ENCODE measurements around the gene OR2T10. TPM values are rescaled to one million over a fixed set of nuclear protein-coding genes. Genes with fewer than 3 reads are reported as not detected.

Gene OR2T10
- total and polyA plus RNA-seq, 2 donors (not counting 3 experiments of a cell fraction or from before 2014, with no cell fraction given): not detected

DNA sequence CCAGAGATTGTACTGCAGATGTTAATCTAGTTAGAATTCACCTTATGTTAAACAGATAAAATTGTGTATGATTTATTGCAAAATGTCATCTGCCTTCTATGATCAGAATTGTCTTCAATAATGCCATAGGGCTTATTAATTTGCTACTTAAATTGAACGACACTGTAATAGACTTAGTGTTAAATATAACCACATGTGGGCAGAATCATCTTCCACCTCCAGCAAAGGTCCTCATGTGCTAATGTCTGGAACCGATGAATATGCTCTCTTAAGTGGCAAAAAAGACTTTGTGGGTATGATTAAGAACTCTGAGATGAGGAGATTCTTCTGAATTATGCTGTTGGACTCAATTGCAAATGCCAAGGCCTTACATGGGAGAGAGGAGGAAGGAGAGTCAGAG, 33.1 kb upstream of the OR2T10 start:
- Histone ChIP-seq H3K4me1 (ENCODE audit: control insufficient read depth, extremely low read depth, insufficient read depth, low read length) (no peaks in the 10 kb centered on the region), H3K9me1 (replicated peaks; ENCODE audit: control insufficient read depth, extremely low read depth, insufficient read depth, low read length) (no peaks in the 10 kb centered on the region), H3K4me3 (replicated peaks in 1 of 3; ENCODE audit: insufficient read depth in 1 of 3, low read depth in 1 of 3, low read length in 3 of 3) (no peak overlapping the region), H4K20me1 (replicated peaks; ENCODE audit: control insufficient read depth, extremely low read depth, insufficient read depth, low read length) (no peaks in the 10 kb centered on the region), H3K36me3 (ENCODE audit: control insufficient read depth in 2 of 2, extremely low read depth in 1 of 2, insufficient read depth in 2 of 2, low read length in 2 of 2) (no peaks in the 10 kb centered on the region), H3K27ac (ENCODE audit: insufficient read depth, low read depth, low read length) (no peak overlapping the region), H3K27me3 (ENCODE audit: control insufficient read depth in 2 of 2, insufficient read depth in 2 of 2, low read length in 2 of 2) (no peaks in the 10 kb centered on the region), H3K9me3 (replicated peaks; ENCODE audit: control insufficient read depth, insufficient read depth, low read length) (peaks cover 3% of the 10 kb centered on the region), H3K79me2 (ENCODE audit: control insufficient read depth, insufficient read depth, low read length) (no peaks in the 10 kb centered on the region), H2AFZ (ENCODE audit: low read depth, low read length) (no peak overlapping the region), H3K9ac (replicated peaks; ENCODE audit: extremely low read depth, insufficient read depth, low read length) (no peak overlapping the region), H3K4me2 (ENCODE audit: insufficient read depth, low read length) (no peak overlapping the region)
- dilution Hi-C loops (cut with MboI; ENCODE audit: extremely low pct_ligation_motif_present, low sequenced_read_pairs): no loop called here
- BruUV-seq (replicated peaks): no TSS peak
- no peak for DNase-seq (ENCODE audit: low read depth, low spot score)
- FAIRE-seq: no peak
- TF ChIP-seq, protein P1, sequence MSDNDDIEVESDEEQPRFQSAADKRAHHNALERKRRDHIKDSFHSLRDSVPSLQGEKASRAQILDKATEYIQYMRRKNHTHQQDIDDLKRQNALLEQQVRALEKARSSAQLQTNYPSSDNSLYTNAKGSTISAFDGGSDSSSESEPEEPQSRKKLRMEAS (IDR thresholded peaks at IDR 0.05; ENCODE audit: insufficient read depth, insufficient read length): no peak
- intact Hi-C loops (cut with micrococcal nuclease): no loop called here
- POLR2A ChIA-PET: no interaction called here
- CTCF ChIA-PET: no interaction called here

DNA sequence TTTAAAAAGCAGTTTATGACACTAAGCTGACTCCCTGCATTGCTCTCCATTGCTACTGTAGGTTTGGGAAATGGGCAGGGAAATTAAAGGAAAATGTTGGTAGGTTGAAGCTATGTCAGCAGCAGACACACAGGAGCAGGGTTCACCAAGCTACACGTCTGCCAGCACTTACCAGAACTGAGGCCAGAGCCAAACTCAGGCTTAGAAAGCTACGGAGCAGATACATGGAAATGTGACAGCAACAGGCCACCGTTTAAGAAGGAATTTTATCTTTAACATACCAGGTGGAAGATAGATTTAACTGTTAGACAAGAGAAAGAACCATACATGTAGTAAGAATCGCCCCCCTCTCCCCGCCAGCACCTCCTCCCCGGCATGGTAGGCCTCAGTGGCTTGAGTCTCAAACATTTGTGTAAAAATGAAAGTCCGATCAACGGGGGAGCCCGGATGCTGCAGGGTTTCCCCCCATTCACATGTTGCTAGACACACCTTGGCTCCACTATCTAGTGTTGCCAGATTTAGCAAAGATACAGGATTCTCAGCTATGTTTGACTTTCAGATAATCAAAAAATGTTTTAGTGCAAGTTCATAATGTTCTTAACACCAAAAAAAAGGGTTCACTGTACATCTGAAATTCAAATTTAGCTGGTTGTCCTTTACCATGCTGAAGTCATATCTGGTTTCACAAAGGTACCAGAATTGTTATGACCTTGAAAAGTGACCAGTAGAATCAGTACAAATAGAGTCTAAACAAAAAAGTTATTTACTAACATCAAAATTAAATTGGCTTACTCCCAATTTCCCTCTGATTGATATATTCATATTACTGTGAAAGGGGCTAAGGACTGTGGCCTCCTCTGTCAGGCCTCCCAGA, 30.7 kb upstream of the OR2T10 start:
- intact Hi-C loops (cut with micrococcal nuclease): no loop called here
- no TSS peak for BruUV-seq (replicated peaks)
- CTCF ChIA-PET: no interaction called here
- no peak overlapping the region for H3K4me3 ChIP-seq (replicated peaks in 1 of 3; ENCODE audit: insufficient read depth in 1 of 3, low read depth in 1 of 3, low read length in 3 of 3)
- TF ChIP-seq JUN (IDR thresholded peaks at IDR 0.05; ENCODE audit: borderline replicate concordance, insufficient read depth, insufficient read length, low read depth): no peak
- TF ChIP-seq EZH2 (IDR thresholded peaks at IDR 0.05; ENCODE audit: borderline replicate concordance, low read depth, low read length, severe bottlenecking): no peak
- no peak for TF ChIP-seq POLR2AphosphoS5 (IDR thresholded peaks at IDR 0.05; ENCODE audit: insufficient read depth, low read depth, low read length)
- H3K27me3 ChIP-seq (ENCODE audit: control insufficient read depth in 2 of 2, insufficient read depth in 2 of 2, low read length in 2 of 2): no peaks in the 10 kb centered on the region
- POLR2A ChIA-PET: no interaction called here
- no peaks in the 10 kb centered on the region for H3K4me1 ChIP-seq (ENCODE audit: control insufficient read depth, extremely low read depth, insufficient read depth, low read length)
- no peak overlapping the region for H2AFZ ChIP-seq (ENCODE audit: low read depth, low read length)
- no peak for DNase-seq (ENCODE audit: low read depth, low spot score)
- no peak for FAIRE-seq
- no peak overlapping the region for H3K27ac ChIP-seq (ENCODE audit: insufficient read depth, low read depth, low read length)
- no peaks in the 10 kb centered on the region for H3K79me2 ChIP-seq (ENCODE audit: control insufficient read depth, insufficient read depth, low read length)
- H3K9me3 ChIP-seq (replicated peaks; ENCODE audit: control insufficient read depth, insufficient read depth, low read length): peaks cover 3% of the 10 kb centered on the region
- no peaks in the 10 kb centered on the region for H3K9me1 ChIP-seq (replicated peaks; ENCODE audit: control insufficient read depth, extremely low read depth, insufficient read depth, low read length)
- H3K4me2 ChIP-seq (ENCODE audit: insufficient read depth, low read length): no peak overlapping the region
- H3K36me3 ChIP-seq (ENCODE audit: control insufficient read depth in 2 of 2, extremely low read depth in 1 of 2, insufficient read depth in 2 of 2, low read length in 2 of 2): no peaks in the 10 kb centered on the region
- dilution Hi-C loops (cut with MboI; ENCODE audit: extremely low pct_ligation_motif_present, low sequenced_read_pairs): no loop called here
- no peak overlapping the region for H3K9ac ChIP-seq (replicated peaks; ENCODE audit: extremely low read depth, insufficient read depth, low read length)
- no peaks in the 10 kb centered on the region for H4K20me1 ChIP-seq (replicated peaks; ENCODE audit: control insufficient read depth, extremely low read depth, insufficient read depth, low read length)

Measured in endothelial cell of umbilical vein (primary cell).